ENCODE measurements around the gene MRPS26. TPM values are rescaled to one million over a fixed set of nuclear protein-coding genes. Genes with fewer than 3 reads are reported as not detected.

Gene MRPS26
- total and polyA plus RNA-seq, 7 donors, result 33.5 to 71.7 (median 61.3) TPM

- H3K9me3 ChIP-seq, result no peaks in the 10 kb centered on the region
- intact Hi-C loops (cut with DNase I), result no loop called here
- peaks cover 0 to 18% (median 12%) of the 10 kb centered on the region in 4 donors for H3K4me1 ChIP-seq
- TF ChIP-seq POLR2AphosphoS5 (IDR thresholded peaks at IDR 0.05) (no peak), CTCF (IDR thresholded peaks at IDR 0.05) (no peak), POLR2A (IDR thresholded peaks at IDR 0.05) (no peak), EP300 (IDR thresholded peaks at IDR 0.05) (no peak)
- no peak within 1 kb of the TSS for H3K27ac ChIP-seq
- H3K36me3 ChIP-seq, result no peaks in the 10 kb centered on the region
- WGBS, 2 donors, result 70 to 87% methylated on average over 28 of the region's 28 CpGs
- H3K4me3 ChIP-seq, result no peak within 1 kb of the TSS
- peaks cover 19 to 57% (median 35%) of the 10 kb centered on the region in 3 donors for H3K27me3 ChIP-seq
- DNase-seq, result no peak
These were observed 38.6 kb downstream of the MRPS26 start, which contains the start of gene AVP for GRCh38 chr20:3084283-3084985. TSS of gene AVP (minus strand) at chr20:3084724. CDS start at chr20:3084674, 50 bp downstream.

- H3K4me1 ChIP-seq, result peaks cover 0 to 18% (median 12%) of the 10 kb centered on the region in 4 donors
- intact Hi-C loops (cut with DNase I), result no loop called here
- H3K4me3 ChIP-seq, result no peak overlapping the region
- H3K36me3 ChIP-seq, result no peaks in the 10 kb centered on the region
- no peaks in the 10 kb centered on the region for H3K9me3 ChIP-seq
- no peak for TF ChIP-seq POLR2A (IDR thresholded peaks at IDR 0.05)
- TF ChIP-seq POLR2AphosphoS5 (IDR thresholded peaks at IDR 0.05), result no peak
- TF ChIP-seq CTCF (IDR thresholded peaks at IDR 0.05), result no peak
- TF ChIP-seq EP300 (IDR thresholded peaks at IDR 0.05), result no peak
- 81 to 89% methylated on average over 7 of the region's 7 CpGs for WGBS, 2 donors
- peaks cover 19 to 52% (median 35%) of the 10 kb centered on the region in 3 donors for H3K27me3 ChIP-seq
- no peak for DNase-seq
- no peak overlapping the region for H3K27ac ChIP-seq
These were observed 39.1 kb downstream of the MRPS26 start for GRCh38 chr20:3084986-3085360.

GRCh38 chr20:3085571-3086072, 39.8 kb downstream of the MRPS26 start:
- Histone ChIP-seq H3K4me1 (peaks cover 0 to 18% (median 12%) of the 10 kb centered on the region in 4 donors), H3K4me3 (no peak overlapping the region), H3K36me3 (no peaks in the 10 kb centered on the region), H3K9me3 (no peaks in the 10 kb centered on the region), H3K27ac (no peak overlapping the region), H3K27me3 (peaks cover 19 to 46% (median 32%) of the 10 kb centered on the region in 3 donors)
- no peak for TF ChIP-seq EP300 (IDR thresholded peaks at IDR 0.05)
- no peak for TF ChIP-seq CTCF (IDR thresholded peaks at IDR 0.05)
- TF ChIP-seq POLR2AphosphoS5 (IDR thresholded peaks at IDR 0.05), result no peak
- no peak for TF ChIP-seq POLR2A (IDR thresholded peaks at IDR 0.05)
- DNase-seq, result no peak
- 94 to 96% methylated on average over 8 of the region's 8 CpGs for WGBS, 2 donors
- intact Hi-C loops (cut with DNase I), result no loop called here

- intact Hi-C loops (cut with DNase I), result no loop called here
- DNase-seq, result no peak
- H3K9me3 ChIP-seq, result no peaks in the 10 kb centered on the region
- peaks cover 0 to 15% (median 7%) of the 10 kb centered on the region in 4 donors for H3K4me1 ChIP-seq
- no peaks in the 10 kb centered on the region for H3K36me3 ChIP-seq
- TF ChIP-seq POLR2A (IDR thresholded peaks at IDR 0.05), result no peak
- no peak for TF ChIP-seq EP300 (IDR thresholded peaks at IDR 0.05)
- TF ChIP-seq CTCF (IDR thresholded peaks at IDR 0.05), result no peak
- TF ChIP-seq POLR2AphosphoS5 (IDR thresholded peaks at IDR 0.05), result no peak
- H3K27ac ChIP-seq, result no peak overlapping the region
- no peak overlapping the region for H3K4me3 ChIP-seq
- peaks cover 12 to 45% (median 28%) of the 10 kb centered on the region in 3 donors for H3K27me3 ChIP-seq
- WGBS, 2 donors, result 81 to 88% methylated on average over 7 of the region's 7 CpGs
These were observed 42.2 kb downstream of the MRPS26 start for GRCh38 chr20:3088031-3088430.
